ENCODE measurements around the gene HIC1.
A peak's percentile ranks its signal among the peaks of the same experiment; 100 is the strongest.

HIC1 gene

DNA sequence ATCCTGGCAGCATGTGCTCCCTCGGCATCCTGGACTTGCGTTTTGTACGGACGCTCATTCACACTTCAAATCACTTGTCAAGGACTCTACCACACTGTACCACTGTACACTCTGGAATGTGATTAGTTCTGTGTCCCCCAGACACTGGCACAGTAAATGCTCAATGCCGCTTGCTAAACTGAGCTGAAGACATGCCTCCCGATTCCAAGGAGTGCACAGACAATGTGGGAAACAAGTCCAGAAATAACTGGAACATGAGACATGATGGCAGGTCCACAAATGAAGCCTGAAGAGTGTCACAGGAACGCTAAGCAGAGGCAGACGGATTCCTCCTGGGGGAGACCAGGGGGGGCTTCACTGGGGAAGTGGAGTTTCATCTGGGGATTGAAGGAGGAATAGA lies 22.1 kb downstream of the HIC1 start:
- Histone ChIP-seq H3K4me3 (ENCODE audit: low read depth in 1 of 2, low read length in 1 of 2) (no peak overlapping the region), H3K9me3 (no peaks in the 10 kb centered on the region), H3K36me3 (peaks cover 43% of the 10 kb centered on the region), H3K27me3 (no peaks in the 10 kb centered on the region), H3K4me1 (ENCODE audit: control insufficient read depth in 1 of 2, insufficient read depth in 1 of 2, low read depth in 1 of 2, low read length in 1 of 2) (peaks cover 30 to 31% of the 10 kb centered on the region in 2 experiments), H3K27ac (no peak overlapping the region)
- TF ChIP-seq, protein P1, sequence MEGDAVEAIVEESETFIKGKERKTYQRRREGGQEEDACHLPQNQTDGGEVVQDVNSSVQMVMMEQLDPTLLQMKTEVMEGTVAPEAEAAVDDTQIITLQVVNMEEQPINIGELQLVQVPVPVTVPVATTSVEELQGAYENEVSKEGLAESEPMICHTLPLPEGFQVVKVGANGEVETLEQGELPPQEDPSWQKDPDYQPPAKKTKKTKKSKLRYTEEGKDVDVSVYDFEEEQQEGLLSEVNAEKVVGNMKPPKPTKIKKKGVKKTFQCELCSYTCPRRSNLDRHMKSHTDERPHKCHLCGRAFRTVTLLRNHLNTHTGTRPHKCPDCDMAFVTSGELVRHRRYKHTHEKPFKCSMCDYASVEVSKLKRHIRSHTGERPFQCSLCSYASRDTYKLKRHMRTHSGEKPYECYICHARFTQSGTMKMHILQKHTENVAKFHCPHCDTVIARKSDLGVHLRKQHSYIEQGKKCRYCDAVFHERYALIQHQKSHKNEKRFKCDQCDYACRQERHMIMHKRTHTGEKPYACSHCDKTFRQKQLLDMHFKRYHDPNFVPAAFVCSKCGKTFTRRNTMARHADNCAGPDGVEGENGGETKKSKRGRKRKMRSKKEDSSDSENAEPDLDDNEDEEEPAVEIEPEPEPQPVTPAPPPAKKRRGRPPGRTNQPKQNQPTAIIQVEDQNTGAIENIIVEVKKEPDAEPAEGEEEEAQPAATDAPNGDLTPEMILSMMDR (IDR thresholded peaks at IDR 0.05) = no peak

DNA sequence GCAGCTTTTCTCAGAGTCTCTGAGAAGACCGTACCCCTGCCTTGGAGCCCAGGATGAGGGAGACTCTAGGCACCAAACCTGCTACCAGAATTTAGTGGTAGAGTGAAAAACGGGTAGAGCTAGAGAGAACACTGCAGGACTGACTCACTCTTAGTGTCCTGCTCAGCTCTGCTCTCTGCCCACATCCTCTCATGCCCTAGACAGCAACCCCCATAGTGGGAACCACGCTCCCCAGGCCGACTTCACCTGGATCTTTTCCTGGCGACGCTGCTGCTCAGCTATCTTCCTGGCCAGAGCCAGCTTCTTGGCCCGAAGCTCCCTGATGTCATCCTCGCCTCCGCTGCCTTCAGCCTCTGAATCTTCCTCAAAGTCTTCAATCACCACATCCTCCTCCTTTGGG lies 26.7 kb downstream of the HIC1 start:
- TF ChIP-seq, protein P1 (IDR thresholded peaks at IDR 0.05) = no peak
- no peak overlapping the region for H3K27ac ChIP-seq
- H3K36me3 ChIP-seq = peaks cover 40% of the 10 kb centered on the region
- no peaks in the 10 kb centered on the region for H3K27me3 ChIP-seq
- peaks cover 46 to 47% of the 10 kb centered on the region in 2 experiments for H3K4me1 ChIP-seq (ENCODE audit: control insufficient read depth in 1 of 2, insufficient read depth in 1 of 2, low read depth in 1 of 2, low read length in 1 of 2)
- no peaks in the 10 kb centered on the region for H3K9me3 ChIP-seq
- no peak overlapping the region for H3K4me3 ChIP-seq (ENCODE audit: low read depth in 1 of 2, low read length in 1 of 2)

DNA sequence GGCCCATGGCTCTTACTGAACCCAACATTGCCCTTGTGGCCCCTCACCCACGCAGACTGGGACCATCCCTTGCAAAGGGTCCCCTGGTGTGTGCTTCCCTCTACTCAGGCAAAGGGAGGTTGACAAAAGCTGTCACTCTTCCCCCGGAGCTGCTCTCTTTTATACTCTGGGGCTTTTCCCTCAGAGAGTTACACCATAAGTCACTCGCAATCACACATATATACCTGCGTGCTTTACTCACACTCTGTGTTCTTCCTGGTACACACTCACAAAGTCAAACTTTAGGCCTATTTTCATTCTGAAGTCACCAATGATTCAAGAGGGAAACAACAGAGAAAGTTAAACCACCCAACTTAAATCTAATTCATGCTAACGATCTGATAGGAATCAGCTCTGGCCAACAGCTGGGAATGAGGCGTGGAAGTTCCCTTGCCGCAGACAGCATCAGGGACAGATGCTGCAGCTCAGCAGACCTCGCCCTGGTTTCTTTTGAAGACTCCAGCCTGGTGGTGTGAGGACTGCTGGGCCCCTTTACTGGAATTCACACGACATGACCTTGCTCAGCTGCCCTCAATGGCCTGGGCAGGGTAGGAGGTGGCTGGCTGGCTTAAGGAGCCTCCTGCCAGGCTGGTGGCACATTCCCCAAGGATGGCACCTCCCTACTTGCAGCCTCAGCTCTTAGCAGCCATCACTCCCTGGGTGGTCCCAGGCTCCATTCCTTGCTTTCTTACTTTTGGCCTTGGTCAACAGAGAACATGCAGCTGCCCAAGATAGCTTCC lies 27.3 kb downstream of the HIC1 start:
- H3K36me3 ChIP-seq = peaks cover 34% of the 10 kb centered on the region
- H3K4me3 ChIP-seq (ENCODE audit: low read depth in 1 of 2, low read length in 1 of 2) = no peak overlapping the region

DNA sequence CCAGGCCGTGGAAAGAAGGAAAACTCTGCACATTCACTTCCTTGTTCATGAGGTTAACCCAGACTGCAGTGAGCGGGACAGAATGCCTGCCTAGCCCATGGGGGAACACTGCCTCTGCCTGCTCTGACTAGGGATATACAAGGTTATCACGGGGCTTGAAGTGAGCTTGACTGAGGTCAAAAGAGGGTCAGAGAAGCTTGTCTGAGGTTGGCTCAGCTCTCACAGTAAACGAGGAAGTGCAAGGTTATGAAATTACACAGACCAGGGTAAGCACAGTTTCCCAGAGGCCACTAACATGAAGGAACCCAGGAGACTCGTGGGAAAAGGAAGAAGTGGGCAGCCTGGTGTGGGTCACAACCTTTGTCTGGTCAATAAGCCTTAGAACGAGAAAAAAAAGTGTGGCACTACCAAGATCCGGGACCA lies 28.7 kb downstream of the HIC1 start:
- TF ChIP-seq, protein P1 (IDR thresholded peaks at IDR 0.05) = no peak
- peak overlapping the region; percentile 79 for H3K27ac ChIP-seq

More for the DNA sequence above, 27.3 kb downstream of the HIC1 start:
- Histone ChIP-seq H3K27ac (no peak overlapping the region), H3K9me3 (no peaks in the 10 kb centered on the region), H3K27me3 (no peaks in the 10 kb centered on the region), H3K4me1 (ENCODE audit: control insufficient read depth in 1 of 2, insufficient read depth in 1 of 2, low read depth in 1 of 2, low read length in 1 of 2) (peaks cover 50 to 53% of the 10 kb centered on the region in 2 experiments)
- TF ChIP-seq, protein P1 (IDR thresholded peaks at IDR 0.05) = no peak

DNA sequence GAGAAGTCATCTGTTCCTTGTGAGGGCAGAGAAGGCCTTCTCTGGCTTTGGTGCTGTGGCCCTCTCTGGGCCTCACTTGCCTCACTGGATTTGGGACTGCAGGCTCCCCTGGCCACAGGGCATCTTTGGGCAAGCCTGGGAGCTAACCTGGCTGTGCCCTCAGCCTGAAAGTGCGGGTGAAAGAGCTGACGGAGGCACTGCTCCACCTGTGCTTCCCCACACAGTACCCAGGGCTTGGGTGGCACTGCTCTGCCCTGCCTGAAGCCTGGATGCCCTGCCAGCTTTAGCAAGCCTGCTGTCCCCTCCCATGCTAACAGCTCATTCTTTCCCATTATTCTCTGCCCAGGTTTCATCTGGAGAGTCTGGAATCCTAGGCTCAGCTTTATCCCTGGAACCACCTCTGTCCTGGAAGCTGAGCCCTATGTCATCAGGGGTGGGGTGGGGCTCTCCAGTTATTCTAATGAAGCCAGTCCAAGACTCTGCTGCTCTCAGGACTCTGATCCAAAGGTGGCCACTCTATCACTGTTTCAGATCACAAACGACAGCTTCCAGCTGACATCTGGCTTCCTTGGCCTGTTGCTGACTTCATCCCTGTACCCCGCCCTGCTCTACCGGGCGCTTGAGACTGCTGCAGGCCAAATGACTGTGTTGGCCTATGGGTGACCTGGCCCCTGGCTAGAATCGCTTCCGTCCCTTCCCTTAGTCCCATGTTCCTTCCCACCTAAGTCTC lies 29.3 kb downstream of the HIC1 start:
- TF ChIP-seq, protein P1 (IDR thresholded peaks at IDR 0.05) = no peak
- Histone ChIP-seq H3K27ac (peak overlapping the region; percentile 79), H3K36me3 (peaks cover 15% of the 10 kb centered on the region), H3K9me3 (no peaks in the 10 kb centered on the region), H3K4me3 (ENCODE audit: low read depth in 1 of 2, low read length in 1 of 2) (peak overlapping the region in 1 of 2 experiments; percentile 13), H3K4me1 (ENCODE audit: control insufficient read depth in 1 of 2, insufficient read depth in 1 of 2, low read depth in 1 of 2, low read length in 1 of 2) (peaks cover 70 to 73% of the 10 kb centered on the region in 2 experiments), H3K27me3 (no peaks in the 10 kb centered on the region)

More for the DNA sequence above, 28.7 kb downstream of the HIC1 start:
- Histone ChIP-seq H3K9me3 (no peaks in the 10 kb centered on the region), H3K4me1 (ENCODE audit: control insufficient read depth in 1 of 2, insufficient read depth in 1 of 2, low read depth in 1 of 2, low read length in 1 of 2) (peaks cover 65 to 67% of the 10 kb centered on the region in 2 experiments), H3K4me3 (ENCODE audit: low read depth in 1 of 2, low read length in 1 of 2) (peak overlapping the region in 1 of 2 experiments; percentile 13), H3K36me3 (peaks cover 21% of the 10 kb centered on the region), H3K27me3 (no peaks in the 10 kb centered on the region)

Data from neutrophil (primary cell).